Right atrium auricular region (tissue), 2 donors: ENCODE data around the gene LRCH3. TPM values are rescaled to one million over a fixed set of nuclear protein-coding genes. Genes with fewer than 3 reads are reported as not detected.

Source experiments
- DNase-seq: peaks from one replicate; pipeline ENCODE4 v3.0.0-alpha.2; 2019; ENCODE audit warnings: low spot score
- H3K27ac ChIP-seq, 2 donors: fragments of 200-600 bp; sonication (generic); 1 replicate in 1 of 2; 2 replicates in 1 of 2; pipeline ENCODE4 v1.5.1; 2016 to 2019
- H3K27me3 ChIP-seq, 2 donors: fragments of 200-600 bp; sonication (generic); one replicate each; pipeline versions ENCODE4 v1.5.1 to v1.6.0; 2017 to 2019
- H3K36me3 ChIP-seq: fragments of 200-600 bp; sonication (generic); one replicate; pipeline ENCODE4 v1.5.1; 2016
- H3K4me1 ChIP-seq, 2 donors: fragments of 200-600 bp; sonication (generic); one replicate each; pipeline versions ENCODE4 v1.5.1 to v1.6.0; 2017 to 2019
- H3K4me3 ChIP-seq, 2 donors: fragments of 200-600 bp; sonication (generic); 1 replicate in 1 of 2; 2 replicates in 1 of 2; pipeline ENCODE4 v1.5.1; 2017 to 2019; ENCODE audit warnings: mild to moderate bottlenecking in 1 of 2, moderate library complexity in 1 of 2
- H3K9me3 ChIP-seq, 2 donors: fragments of 200-600 bp; sonication (generic); one replicate each; pipeline ENCODE4 v1.5.1; 2019
- total RNA-seq, 2 donors: library from RNA; depleted of rRNA; stranded (reverse); fragments of >200 nt; gene quantifications; one replicate each; pipeline ENCODE4 v1.1.0, GENCODE V29; 2016
- TF ChIP-seq, protein P1 (sequence below), 2 donors: fragments of 200-600 bp; sonication (generic); IDR thresholded peaks; one replicate each; pipeline ENCODE4 v1.5.1; 2019; ENCODE audit warnings: antibody characterized with exemption in 2 of 2

The LRCH3 gene
- total RNA-seq, 2 donors from 2014 or later: 22.2 to 23.4 TPM

DNA sequence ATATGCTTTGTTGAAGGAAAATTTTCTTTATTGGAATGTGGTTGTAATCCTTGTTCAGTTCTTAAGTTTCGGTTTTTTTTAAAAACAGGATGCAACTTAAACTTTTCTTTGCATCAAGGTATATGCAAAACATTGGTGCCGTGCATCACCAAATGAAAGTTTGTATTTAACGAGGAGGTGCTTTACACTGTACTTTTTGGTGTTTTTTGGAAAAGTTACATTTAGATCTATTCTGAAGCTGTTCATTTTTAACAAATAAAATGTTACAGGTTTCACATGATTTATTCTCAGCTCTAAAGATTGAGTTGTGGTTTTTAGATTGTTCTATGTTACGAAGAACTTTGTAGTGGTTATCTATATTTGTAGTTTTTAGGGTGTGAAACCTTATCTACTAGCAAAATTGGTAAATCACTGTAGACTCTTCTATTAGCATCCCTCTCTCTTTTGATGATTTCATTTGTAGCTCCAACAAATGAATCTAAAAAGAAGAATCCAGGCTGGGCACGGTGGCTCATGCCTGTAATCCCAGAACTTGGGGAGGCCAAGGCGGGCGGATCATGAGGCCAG is 7.0 kb upstream of the LRCH3 start:
- Histone ChIP-seq H3K4me3 (no peak overlapping the region), H3K9me3 (no peaks in the 10 kb centered on the region), H3K27ac (no peak overlapping the region), H3K4me1 (no peaks in the 10 kb centered on the region), H3K36me3 (peaks cover 39% of the 10 kb centered on the region), H3K27me3 (no peaks in the 10 kb centered on the region)
- TF ChIP-seq, protein P1, sequence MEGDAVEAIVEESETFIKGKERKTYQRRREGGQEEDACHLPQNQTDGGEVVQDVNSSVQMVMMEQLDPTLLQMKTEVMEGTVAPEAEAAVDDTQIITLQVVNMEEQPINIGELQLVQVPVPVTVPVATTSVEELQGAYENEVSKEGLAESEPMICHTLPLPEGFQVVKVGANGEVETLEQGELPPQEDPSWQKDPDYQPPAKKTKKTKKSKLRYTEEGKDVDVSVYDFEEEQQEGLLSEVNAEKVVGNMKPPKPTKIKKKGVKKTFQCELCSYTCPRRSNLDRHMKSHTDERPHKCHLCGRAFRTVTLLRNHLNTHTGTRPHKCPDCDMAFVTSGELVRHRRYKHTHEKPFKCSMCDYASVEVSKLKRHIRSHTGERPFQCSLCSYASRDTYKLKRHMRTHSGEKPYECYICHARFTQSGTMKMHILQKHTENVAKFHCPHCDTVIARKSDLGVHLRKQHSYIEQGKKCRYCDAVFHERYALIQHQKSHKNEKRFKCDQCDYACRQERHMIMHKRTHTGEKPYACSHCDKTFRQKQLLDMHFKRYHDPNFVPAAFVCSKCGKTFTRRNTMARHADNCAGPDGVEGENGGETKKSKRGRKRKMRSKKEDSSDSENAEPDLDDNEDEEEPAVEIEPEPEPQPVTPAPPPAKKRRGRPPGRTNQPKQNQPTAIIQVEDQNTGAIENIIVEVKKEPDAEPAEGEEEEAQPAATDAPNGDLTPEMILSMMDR (IDR thresholded peaks at IDR 0.05): no peak
- no peak for DNase-seq

DNA sequence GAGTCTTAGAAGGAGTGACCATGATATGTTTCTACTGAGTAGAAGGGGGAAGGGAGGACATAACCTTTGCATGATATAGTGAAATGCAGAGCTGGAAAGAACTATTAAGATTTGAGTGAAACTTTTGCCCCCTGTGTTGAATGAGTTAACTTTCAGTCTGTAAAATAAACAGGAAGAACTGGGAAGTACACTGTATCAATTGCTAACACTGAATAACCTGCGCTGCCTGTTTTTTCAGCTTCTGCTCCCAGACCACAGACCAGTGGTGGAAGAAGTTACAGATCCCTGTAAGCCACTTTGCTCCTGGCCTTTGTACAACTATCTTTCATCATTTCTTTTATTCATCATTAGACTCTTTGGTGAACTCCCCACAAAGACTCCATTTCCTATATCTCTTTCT is 3.6 kb upstream of the LRCH3 start:
- TF ChIP-seq, protein P1 (IDR thresholded peaks at IDR 0.05): no peak
- DNase-seq: no peak
- Histone ChIP-seq H3K4me3 (no peak overlapping the region), H3K4me1 (no peaks in the 10 kb centered on the region), H3K27me3 (no peaks in the 10 kb centered on the region), H3K27ac (no peak overlapping the region), H3K9me3 (no peaks in the 10 kb centered on the region), H3K36me3 (peaks cover 10% of the 10 kb centered on the region)

DNA sequence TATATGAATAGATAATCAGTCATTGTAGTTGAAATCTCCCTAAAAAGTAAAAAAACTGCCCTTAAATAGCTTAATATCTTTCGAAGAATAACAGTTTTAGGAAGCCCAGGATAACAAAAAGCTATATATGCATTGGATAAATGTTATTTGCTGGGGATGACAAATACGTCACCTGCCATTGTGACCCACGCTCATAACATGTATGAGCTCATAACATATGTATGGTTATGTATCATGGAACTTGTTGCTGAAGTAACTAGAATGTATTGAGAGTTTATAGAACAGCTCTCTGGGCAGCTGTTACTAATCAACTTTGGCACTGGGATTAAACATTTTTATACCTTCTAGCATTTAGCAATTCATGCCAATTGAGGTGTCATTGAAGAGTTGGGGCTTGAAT is 1.7 kb upstream of the LRCH3 start:
- H3K27ac ChIP-seq: no peak overlapping the region
- H3K27me3 ChIP-seq: no peaks in the 10 kb centered on the region
- TF ChIP-seq, protein P1 (IDR thresholded peaks at IDR 0.05): no peak
- no peak overlapping the region for H3K4me3 ChIP-seq
- DNase-seq: no peak
- peaks cover 0 to 16% of the 10 kb centered on the region in 2 donors for H3K4me1 ChIP-seq
- no peaks in the 10 kb centered on the region for H3K36me3 ChIP-seq
- no peaks in the 10 kb centered on the region for H3K9me3 ChIP-seq

DNA sequence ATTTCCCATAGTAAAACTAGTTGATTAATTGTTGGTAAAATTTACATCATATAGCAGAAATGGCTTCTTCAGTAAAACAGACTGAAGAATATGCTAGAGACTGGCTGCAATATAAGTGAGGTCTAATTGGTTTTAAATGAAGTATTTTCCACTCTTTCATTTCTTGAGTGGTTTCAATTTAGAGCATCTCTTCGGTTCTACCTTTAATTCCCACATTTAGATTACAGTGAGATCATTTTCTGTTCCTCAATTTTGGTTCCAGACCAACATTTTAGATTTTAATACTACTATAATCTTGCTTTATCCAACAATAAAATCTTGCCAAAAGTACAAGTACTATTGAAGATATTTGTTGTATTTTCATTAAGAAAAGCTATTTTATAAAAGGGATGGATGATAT is 1.0 kb upstream of the LRCH3 start:
- no peak overlapping the region for H3K27ac ChIP-seq
- peaks cover 0 to 23% of the 10 kb centered on the region in 2 donors for H3K4me1 ChIP-seq
- no peak overlapping the region for H3K4me3 ChIP-seq
- TF ChIP-seq, protein P1 (IDR thresholded peaks at IDR 0.05): no peak
- no peak for DNase-seq
- no peaks in the 10 kb centered on the region for H3K27me3 ChIP-seq
- H3K9me3 ChIP-seq: no peaks in the 10 kb centered on the region
- no peaks in the 10 kb centered on the region for H3K36me3 ChIP-seq

DNA sequence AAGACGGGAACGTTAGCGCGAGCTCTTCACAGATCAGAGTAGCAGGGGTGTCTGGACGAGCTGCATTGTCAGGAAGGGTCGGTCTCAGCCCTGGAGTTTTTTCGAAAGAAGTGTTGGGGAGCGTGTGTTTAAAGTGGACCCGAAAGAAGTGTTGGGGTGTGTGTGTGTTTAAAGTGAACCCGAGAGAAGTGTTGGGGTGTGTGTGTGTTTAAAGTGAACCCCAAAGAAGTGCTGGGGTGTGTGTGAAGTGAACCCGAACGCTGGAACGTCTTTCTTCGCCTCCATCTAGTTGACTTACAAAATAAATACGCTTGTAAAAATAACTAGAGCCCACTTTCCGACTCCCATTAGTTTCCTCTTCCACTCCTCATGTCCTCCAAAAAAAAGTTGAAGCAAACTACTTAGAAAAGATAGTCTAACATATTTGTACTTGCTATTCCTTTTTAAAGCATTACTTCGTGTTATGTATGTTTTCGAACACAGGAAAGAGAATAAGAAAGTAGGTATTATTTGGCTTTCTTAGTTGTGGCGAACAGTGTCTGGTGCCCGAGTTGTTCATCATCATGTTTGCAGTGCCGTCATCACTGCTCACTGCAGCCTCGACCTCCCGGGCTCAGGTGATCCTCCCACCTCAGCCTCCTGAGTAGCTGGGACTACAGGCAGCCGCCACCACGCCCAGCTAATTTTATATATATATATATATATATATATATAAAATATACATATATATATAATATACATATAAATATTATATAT is 1.0 kb downstream of the LRCH3 start:
- peaks cover 0 to 28% of the 10 kb centered on the region in 2 donors for H3K4me1 ChIP-seq
- no peak for DNase-seq
- no peaks in the 10 kb centered on the region for H3K36me3 ChIP-seq
- peak overlapping the region; percentile 75 to 80 for H3K4me3 ChIP-seq
- H3K27ac ChIP-seq: peak overlapping the region; percentile 93 to 98
- TF ChIP-seq, protein P1 (IDR thresholded peaks at IDR 0.05): no peak
- H3K9me3 ChIP-seq: no peaks in the 10 kb centered on the region
- no peaks in the 10 kb centered on the region for H3K27me3 ChIP-seq
